Heart left ventricle (tissue), 16 donors: Measurements from ENCODE around the gene EFNA5. TPM values are rescaled to one million over a fixed set of nuclear protein-coding genes. Genes with fewer than 3 reads are reported as not detected.

Source experiments
- ATAC-seq, 4 donors: fragments of 200-7000 bp; cut with Tn5 transposase; one replicate each; pipeline ENCODE4 v1.9.1; 2020 to 2022; ENCODE audit warnings: moderate library complexity in 4 of 4, mild to moderate bottlenecking in 3 of 4, moderate number of reproducible peaks in 1 of 4
- DNase-seq, 5 donors: peaks; one replicate each; pipeline ENCODE4 v3.0.0-alpha.2; 2020
- H3K27ac ChIP-seq, 12 donors: fragments of 200-600 bp; sonication (generic) in 4 of 12; one replicate each; pipeline versions ENCODE4 v1.5.0 to v1.8.0; 2016 to 2022; ENCODE audit warnings: mild to moderate bottlenecking in 2 of 12
- H3K27me3 ChIP-seq, 9 donors: fragments of 200-600 bp; sonication (generic) in 2 of 9; one replicate each; pipeline versions ENCODE4 v1.5.1 to v1.8.0; 2016 to 2022; ENCODE audit warnings: mild to moderate bottlenecking in 3 of 9
- H3K36me3 ChIP-seq, 9 donors: fragments of 200-600 bp; sonication (generic) in 2 of 9; one replicate each; pipeline versions ENCODE4 v1.5.0 to v1.8.0; 2018 to 2022; ENCODE audit warnings: mild to moderate bottlenecking in 2 of 9
- H3K4me1 ChIP-seq, 12 donors: fragments of 200-600 bp; sonication (generic) in 4 of 12; one replicate each; pipeline versions ENCODE4 v1.5.0 to v1.8.0; 2016 to 2022; ENCODE audit warnings: mild to moderate bottlenecking in 3 of 12
- H3K4me3 ChIP-seq, 12 donors: fragments of 200-600 bp; sonication (generic) in 4 of 12; one replicate each; pipeline versions ENCODE4 v1.5.0 to v1.8.0; 2017 to 2022; ENCODE audit warnings: mild to moderate bottlenecking in 9 of 12, moderate library complexity in 4 of 12
- H3K9me3 ChIP-seq, 12 donors: fragments of 200-600 bp; sonication (generic) in 4 of 12; one replicate each; pipeline versions ENCODE4 v1.5.0 to v1.8.0; 2016 to 2022; ENCODE audit warnings: mild to moderate bottlenecking in 1 of 12
- CTCF ChIP-seq, 12 donors: fragments of 200-600 bp; sonication (generic) in 4 of 12; IDR thresholded peaks; one replicate each; pipeline versions ENCODE4 v1.5.0 to v1.8.0; 2018 to 2022; ENCODE audit warnings: antibody characterized with exemption in 12 of 12, mild to moderate bottlenecking in 5 of 12
- POLR2A ChIP-seq, 2 donors: fragments of 450-650 bp; IDR thresholded peaks; one replicate each; pipeline ENCODE4 v1.6.1; 2017; ENCODE audit warnings: antibody characterized with exemption in 2 of 2, mild to moderate bottlenecking in 2 of 2, moderate library complexity in 2 of 2
- WGBS, 4 donors: extraction: QIAGEN DNeasy Blood & Tissue Kit in 2 of 4; methylation state at CpG; one replicate each; pipeline versions ENCODE4 v1.1.5 to v1.1.7; 2013 to 2018; 5-methylcytosine and 5-hydroxymethylcytosine counted together
- intact Hi-C, 10 donors: fragments of 100-400 bp; cut with DNase I; formaldehyde crosslinking; loops; one replicate each; pipeline versions ENCODE4 v1.11.1 to v1.14.2; 2022
- polyA plus RNA-seq, 2 donors: library from polyadenylated mRNA; stranded (reverse); fragments of 200-250 nt; gene quantifications; one replicate each; pipeline ENCODE4 v1.2.3, GENCODE V29; 2013
- total RNA-seq, 9 donors: library from RNA; depleted of rRNA in 2 of 9; stranded (reverse); fragments of >200 nt in 2 of 9; fragmentation: NEBNext Ultra II Directional in 3 of 9; extraction: Animal tissue kit (Norgen Biotek cat#: 25700) in 3 of 9; gene quantifications; one replicate each; pipeline versions ENCODE4 v1.1.0 to v1.2.4, GENCODE V29; 2016 to 2023
- donor health status: ischemic (EF 13 %, LVEDD 7.1; RV severe dilation, severe dysfunction).
- donor health status: healthy with polysubstance abuse.
- donor health status: DM: no; HTN: yes; CAD: no.
- donor health status: DM: no; HTN: no; CAD: no.
- donor health status: ischemic (EF 25% LVEDD 6.9; RV normal size, moderate dysfunction).
- donor health status: ischemic (EF 25% LVEDD 5.7; RV mildly dilated, moderate dysfunction).
- donor health status: healthy.
- donor health status: DM: yes; HTN: yes; CAD: no.
- donor health status: ischemic (EF 35%, LVEDD 5.7; RV mildly dilated, moderate dysfunction).
- donor health status: nonischemic (EF 11% LVEDD 7.7; RV severe dilation, severe dysfunction).
- donor health status: DM: yes; HTN: yes; CAD: no.
- donor health status: PGD.
- donor health status: ischemic (EF 29% LVEDD 5.4; RV normal size, mild dysfunction).
- donor health status: nonischemic (EF 23%, LVEDD 6.1; RV moderate dilation, normal function).

Gene EFNA5
- total and polyA plus RNA-seq, 11 donors = 6.1 to 58.4 (median 28.3) TPM

- Histone ChIP-seq H3K36me3 (no peaks in the 10 kb centered on the region), H3K9me3 (no peaks in the 10 kb centered on the region), H3K27me3 (no peaks in the 10 kb centered on the region), H3K4me1 (peaks cover 0 to 13% (median 0%) of the 10 kb centered on the region in 12 donors), H3K27ac (no peak overlapping the region), H3K4me3 (no peak overlapping the region)
- intact Hi-C loops = no loop called here
- WGBS, 4 donors = 54 to 63% (median 57%) methylated on average over 2 of the region's 2 CpGs
- TF ChIP-seq POLR2A (IDR thresholded peaks at IDR 0.05) (no peak), CTCF (IDR thresholded peaks at IDR 0.05) (no peak)
- peak in 1 of 4 donors; percentile 15 for ATAC-seq
- no peak for DNase-seq
These were observed 245.2 kb downstream of the EFNA5 start for GRCh38 chr5:107425541-107426031.

GRCh38 chr5:107424491-107424890 lies 246.2 kb downstream of the EFNA5 start:
- intact Hi-C loops = no loop called here
- TF ChIP-seq POLR2A (IDR thresholded peaks at IDR 0.05) = no peak
- TF ChIP-seq CTCF (IDR thresholded peaks at IDR 0.05) = no peak
- H3K9me3 ChIP-seq = no peaks in the 10 kb centered on the region
- H3K4me1 ChIP-seq = peaks cover 0 to 2% (median 0%) of the 10 kb centered on the region in 12 donors
- H3K27me3 ChIP-seq = no peaks in the 10 kb centered on the region
- no peak overlapping the region for H3K4me3 ChIP-seq
- H3K36me3 ChIP-seq = no peaks in the 10 kb centered on the region
- no peak overlapping the region for H3K27ac ChIP-seq
- DNase-seq (no peak), ATAC-seq (peak in 1 of 4 donors; percentile 20)
- 65 to 76% (median 66%) methylated on average over 2 of the region's 2 CpGs for WGBS, 4 donors

GRCh38 chr5:107422494-107422893 lies 248.2 kb downstream of the EFNA5 start:
- Histone ChIP-seq H3K36me3 (no peaks in the 10 kb centered on the region), H3K27me3 (no peaks in the 10 kb centered on the region), H3K4me3 (no peak overlapping the region), H3K27ac (no peak overlapping the region), H3K4me1 (peaks cover 0 to 8% (median 0%) of the 10 kb centered on the region in 12 donors), H3K9me3 (no peaks in the 10 kb centered on the region)
- WGBS, 4 donors = 54 to 58% (median 55%) methylated on average over 4 of the region's 4 CpGs
- DNase-seq (no peak), ATAC-seq (peak in 3 of 4 donors; percentile 32 to 50 (median 45))
- no peak for TF ChIP-seq CTCF (IDR thresholded peaks at IDR 0.05)
- no peak for TF ChIP-seq POLR2A (IDR thresholded peaks at IDR 0.05)
- intact Hi-C loops = no loop called here

- no peak for DNase-seq
- Histone ChIP-seq H3K4me3 (no peak overlapping the region), H3K27me3 (no peaks in the 10 kb centered on the region), H3K36me3 (no peaks in the 10 kb centered on the region), H3K27ac (no peak overlapping the region), H3K4me1 (peaks cover 0 to 35% (median 3%) of the 10 kb centered on the region in 12 donors), H3K9me3 (no peaks in the 10 kb centered on the region)
- WGBS, 4 donors = 72 to 84% (median 73%) methylated on average over 3 of the region's 3 CpGs
- TF ChIP-seq CTCF (IDR thresholded peaks at IDR 0.05) (no peak), POLR2A (IDR thresholded peaks at IDR 0.05) (no peak)
- intact Hi-C loops = no loop called here
- ATAC-seq = no peak
These were observed 251.2 kb downstream of the EFNA5 start for GRCh38 chr5:107419498-107419897.
